ENCODE measurements around the gene MAPK6.
"Not testable (repeated sequence)": the region's sequence is repeated elsewhere in the genome, so short reads cannot be mapped to it uniquely, and the experiment has no call there.

MAPK6 gene

DNA sequence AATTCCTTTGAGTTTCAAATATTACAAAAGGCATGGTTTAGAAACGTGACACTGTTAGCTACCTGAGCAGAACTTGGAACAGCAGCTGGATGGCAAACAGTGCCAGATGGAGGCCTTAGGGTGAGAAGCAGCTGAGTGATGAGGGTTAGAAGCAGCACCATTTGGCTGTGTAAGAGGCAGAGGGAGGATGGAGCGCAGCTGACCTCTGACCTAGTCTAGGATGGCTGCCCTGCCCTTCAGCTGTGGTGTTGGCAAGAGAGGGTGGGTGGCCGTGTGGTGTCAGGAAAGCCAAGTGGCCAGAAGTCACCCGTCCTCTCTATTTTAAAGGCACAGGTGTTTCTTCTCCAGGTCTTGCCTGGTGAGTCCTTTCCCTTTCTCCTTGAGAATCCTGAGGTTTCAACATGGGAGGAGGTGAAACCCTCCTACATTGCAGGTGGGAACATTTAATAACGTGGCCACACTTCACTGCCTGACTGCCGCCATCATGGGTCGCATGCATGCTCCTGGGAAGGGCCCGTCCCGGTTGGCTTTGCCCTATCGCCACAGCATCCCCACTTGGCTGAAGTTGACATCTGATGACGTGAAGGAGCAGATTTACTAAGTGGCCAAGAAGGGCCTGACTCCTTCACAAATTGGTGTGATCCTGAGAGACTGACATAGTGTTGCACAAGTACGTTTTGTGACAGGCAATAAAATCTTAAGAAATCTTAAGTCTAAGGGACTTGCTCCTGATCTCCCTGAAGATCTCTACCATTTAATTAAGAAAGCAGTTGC lies 76.0 kb downstream of the MAPK6 start:
- no peak for DNase-seq
- intact Hi-C loops (cut with DNase I) = no loop called here

DNA sequence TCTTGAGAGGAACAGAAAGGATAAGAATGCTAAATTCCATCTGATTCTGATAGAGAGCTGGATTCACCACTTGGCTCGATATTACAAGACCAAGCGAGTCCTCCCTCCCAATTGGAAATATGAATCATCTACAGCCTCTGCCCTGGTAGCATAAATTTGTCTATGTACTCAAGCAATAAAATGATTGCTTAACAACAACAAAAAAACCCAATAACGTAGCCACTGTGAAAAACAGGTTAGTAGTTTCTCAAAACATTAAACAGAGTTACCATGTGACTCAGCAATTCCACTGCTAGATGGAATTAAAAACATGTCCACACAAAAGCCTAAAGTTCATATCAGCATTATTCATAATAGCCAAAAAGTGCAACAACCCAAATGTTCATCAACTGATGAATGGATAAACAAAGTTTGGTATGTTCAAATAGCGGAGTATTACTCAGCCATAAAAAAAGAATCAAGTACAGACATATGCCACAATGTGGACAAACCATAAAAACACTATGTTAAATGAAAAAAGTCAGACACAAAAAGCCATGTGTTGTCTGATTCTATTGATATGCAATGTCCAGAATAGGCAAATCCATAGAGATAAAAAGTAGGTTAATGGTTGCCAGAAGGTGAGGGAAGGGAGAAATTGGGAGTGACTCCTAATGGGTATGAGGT lies 76.7 kb downstream of the MAPK6 start:
- DNase-seq = no peak
- intact Hi-C loops (cut with DNase I) = no loop called here

DNA sequence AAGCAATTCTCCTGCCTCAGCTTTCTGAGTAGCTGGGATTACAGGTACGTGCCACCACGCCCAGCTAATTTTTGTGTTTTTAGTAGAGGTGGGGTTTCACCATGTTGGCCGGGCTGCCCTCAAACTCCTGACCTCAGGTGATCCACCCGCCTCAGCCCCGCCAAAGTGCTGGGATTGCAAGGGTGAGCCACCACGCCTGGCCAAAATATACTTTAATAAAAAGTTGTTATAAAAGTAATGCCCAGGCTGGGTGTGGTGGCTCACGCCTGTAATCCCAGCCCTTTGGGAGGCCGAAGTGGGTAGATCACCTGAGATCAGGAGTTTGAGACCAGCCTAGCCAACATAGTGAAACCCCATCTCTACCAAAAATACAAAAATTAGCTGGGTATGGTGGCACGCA lies 77.5 kb downstream of the MAPK6 start:
- DNase-seq = peak in 1 of 42 donors; percentile 28
- intact Hi-C loops (cut with DNase I) = not testable (repeated sequence)

DNA sequence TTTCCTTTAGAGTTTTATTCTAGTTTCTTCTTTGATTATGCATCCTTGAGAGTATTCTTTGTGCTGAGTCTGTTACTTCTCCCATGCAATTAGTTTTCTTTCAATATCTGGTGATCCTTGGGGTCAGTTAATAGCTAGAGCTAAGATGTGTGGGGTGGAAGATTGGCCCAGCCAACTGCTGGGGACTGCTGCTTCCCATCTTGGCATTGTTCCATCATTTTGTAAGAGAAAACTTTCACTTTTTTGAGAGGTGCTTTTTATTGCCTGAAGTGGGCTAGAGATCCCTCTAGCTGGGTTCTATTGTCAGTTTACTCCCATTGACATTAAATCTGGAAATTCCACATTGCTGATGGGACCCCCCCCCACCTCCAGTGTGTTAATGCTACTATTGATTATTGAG lies 78.2 kb downstream of the MAPK6 start:
- intact Hi-C loops (cut with DNase I) = no loop called here
- DNase-seq = no peak

DNA sequence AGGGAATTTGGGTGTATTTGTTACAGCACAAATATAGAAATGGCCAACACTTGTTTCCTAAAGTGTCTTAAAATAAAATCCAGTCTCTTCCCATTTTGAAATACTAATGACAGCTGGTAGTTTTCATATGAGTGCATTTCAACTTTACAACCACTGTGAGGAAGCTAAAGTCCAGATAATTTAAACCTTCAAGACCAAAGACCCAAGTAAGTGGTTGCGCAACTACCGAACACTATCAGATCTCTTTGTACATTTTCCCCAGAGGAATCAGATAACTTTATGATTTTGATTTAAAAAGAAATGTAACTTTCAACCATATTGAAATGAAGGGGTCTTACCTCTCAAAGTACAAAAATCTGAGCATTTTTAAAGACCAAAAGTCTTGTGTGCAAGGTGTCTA lies 79.3 kb downstream of the MAPK6 start:
- no peak for DNase-seq
- intact Hi-C loops (cut with DNase I) = no loop called here

DNA sequence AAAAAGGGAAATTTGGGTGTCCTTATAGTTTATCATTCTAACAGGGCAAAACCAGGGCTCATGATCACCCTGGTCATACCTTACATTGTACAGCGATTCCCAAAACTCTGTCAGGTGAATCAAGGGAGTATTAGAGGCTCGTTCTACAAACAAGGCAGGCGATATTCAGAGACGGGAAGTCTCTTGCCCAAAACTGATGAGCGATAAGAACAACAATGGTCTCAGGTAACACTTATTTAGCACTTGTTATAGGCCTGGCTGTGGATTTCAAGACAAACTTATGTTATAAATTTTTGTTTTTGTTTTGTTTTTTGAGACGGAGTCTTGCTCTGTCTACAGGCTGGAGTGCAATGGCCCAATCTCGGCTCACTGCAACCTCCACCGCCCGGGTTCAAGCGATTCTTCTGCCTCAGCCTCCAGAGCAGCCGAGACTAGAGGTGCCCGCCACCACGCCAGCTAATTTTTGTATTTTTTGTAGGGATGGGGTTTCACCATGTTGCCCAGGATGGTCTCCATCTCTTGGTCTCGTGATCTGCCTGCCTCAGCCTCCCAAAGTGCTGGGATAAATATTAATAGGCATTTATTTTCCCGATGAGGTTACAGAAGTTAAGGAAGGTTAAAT lies 80.7 kb downstream of the MAPK6 start:
- DNase-seq = no peak
- intact Hi-C loops (cut with DNase I) = no loop called here

DNA sequence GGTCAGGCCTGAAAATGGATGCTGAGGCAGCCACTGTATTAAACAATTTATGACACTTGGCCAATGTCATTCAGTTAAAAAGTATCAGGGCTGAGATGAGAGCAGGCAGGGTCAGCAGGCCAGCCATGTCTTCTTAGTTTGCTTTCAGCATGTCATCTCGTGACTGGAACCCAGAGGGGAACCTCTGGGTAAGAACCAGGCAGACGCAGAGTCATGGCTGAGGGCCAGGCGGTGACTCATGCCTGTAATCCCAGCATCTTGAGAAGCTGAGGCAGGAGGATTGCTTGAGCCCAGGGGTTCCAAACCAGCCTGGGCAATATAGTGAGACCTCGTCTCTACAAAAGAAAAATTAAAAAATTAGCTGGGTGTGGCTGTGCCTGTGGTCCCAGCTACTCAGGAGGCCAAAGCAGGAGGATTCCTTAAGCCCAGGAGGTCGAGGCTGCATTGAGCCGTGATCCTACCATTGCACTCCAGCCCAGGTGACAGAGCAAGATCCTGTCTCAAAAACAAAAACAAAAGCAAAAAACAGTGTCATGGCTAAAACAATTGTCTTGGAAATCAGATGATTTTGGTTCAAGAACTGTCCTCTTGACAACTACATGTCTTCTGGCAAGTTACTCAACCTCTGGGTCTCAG lies 81.9 kb downstream of the MAPK6 start:
- intact Hi-C loops (cut with DNase I) = no loop called here
- peak in 18 of 42 donors; percentile 17 to 70 (median 50) for DNase-seq

DNA sequence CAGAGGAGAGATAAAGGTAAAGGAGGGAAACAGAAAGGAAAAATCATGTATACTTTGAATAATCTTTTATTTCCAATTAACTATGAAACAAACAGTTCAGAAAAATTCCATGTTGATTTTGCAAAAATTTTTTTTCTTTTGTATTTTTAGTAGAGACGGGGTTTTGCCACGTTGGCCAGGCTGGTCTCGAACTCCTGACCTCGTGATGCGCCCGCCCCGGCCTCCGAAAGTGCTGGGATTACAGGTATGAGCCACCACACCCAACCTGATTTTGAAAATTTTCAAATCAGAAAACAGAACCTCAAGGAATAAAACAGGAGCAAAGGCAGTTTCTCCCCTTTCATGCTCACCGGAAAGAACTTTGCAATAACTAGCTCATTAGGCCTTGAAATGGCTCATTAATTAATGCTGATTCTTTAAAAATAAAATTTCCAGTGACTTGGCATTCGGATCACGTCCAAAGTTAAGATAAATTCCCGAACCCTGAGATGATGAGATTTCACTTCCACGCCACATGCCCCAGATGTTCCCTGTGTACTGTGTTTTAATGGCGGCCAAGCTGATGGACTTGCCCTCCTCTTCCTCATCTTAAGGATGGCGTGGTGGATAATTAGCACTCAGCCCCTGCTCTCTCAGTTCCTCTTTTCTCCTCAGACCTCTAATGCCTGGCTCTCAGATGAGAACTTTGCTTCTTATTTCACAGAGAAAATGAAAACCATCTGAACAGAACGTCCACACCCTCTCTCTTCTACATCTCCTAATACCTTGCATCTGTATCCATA lies 82.7 kb downstream of the MAPK6 start:
- DNase-seq = peak in 1 of 42 donors; percentile 38
- intact Hi-C loops (cut with DNase I) = no loop called here

DNA sequence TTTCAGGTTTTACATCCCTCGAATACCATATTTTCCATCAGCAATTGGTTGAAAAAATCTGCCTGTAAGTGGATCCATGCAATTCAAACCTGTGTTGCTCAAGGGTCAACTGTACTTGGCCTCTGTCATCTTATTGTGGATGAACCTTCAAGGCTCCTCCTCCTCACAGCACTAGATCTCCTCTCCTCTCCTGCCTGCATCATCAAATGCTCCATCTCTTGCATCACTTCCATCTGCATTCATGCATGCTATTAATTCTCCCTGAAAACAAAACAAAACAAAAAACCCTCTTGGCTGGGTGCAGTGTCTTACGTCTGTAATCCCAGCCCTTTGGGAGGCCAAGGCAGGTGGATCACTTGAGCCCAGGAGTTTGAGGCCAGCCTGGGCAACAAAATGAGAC lies 83.4 kb downstream of the MAPK6 start:
- peak in 1 of 42 donors; percentile 27 for DNase-seq

DNA sequence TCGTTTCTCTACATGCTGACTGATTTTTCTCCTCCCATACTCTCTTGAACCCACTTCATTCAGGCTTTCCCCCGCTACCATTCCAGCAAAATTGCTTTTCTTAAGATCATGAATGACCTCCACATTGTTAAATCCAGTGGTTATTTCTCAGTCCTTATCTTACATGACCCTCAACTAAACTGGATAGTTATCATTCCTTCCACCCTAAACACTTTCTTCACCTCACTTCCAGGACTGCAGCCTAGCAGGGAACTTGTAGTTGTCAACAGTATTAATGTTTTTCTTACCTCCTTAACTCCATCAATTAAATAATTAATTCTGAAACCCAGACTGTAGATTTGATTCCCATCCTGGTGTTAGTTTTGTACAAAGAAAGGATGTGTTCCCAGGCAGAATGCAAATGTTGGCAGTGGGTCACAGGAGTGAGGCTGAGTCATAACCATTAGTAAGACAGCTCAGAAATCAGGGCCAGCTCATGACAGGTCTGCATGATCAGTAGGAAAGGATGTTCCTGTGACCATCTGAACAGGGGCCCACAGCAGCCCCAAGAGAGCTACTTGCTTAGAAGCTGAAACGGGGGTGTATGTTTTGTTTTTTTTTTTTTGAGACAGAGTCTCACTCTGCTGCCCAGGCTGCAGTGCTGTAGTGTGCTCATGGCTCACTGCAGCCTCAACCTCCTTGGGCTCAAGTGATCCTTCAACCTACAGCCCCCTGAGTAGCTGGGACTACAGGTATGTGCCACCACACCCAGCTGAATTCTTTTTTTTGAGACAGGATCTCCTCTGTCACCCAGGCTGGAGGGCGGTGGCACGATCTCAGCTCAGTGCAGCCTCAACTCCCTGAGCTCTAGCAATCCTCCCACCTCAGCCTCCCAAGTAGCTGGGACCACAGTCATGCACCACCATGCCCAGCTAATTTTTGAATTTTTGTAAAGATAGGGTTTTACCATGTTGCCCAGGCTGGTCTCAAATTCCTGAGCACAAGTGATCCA lies 84.5 kb downstream of the MAPK6 start:
- intact Hi-C loops (cut with DNase I) = no loop called here
- DNase-seq = peak in 4 of 42 donors; percentile 38 to 70 (median 54)

More for the DNA sequence above, 83.4 kb downstream of the MAPK6 start:
- intact Hi-C loops (cut with DNase I) = no loop called here

DNA sequence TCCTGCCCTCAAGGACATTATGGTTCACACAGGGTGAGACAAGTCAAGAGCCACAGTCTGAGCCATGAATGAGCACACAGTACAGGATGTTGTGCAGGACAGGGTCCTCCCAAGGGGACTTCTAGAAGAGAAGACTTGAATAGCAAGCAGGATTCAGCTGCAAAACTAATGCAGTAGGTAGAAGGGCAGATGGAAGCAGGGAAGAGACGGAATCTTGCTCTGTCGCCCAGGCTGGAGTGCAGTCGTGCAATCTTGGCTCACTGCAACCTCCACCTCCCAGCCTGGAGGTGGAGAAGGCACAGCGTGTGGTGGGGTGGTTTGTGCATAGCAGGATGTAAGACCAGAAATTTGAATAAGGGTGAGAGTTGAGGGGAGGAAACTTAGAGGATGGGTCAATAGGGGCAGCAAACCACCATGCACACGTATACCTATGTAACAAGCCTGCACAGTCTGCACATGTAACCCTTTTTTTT lies 85.5 kb downstream of the MAPK6 start:
- DNase-seq = no peak
- intact Hi-C loops (cut with DNase I) = no loop called here

DNA sequence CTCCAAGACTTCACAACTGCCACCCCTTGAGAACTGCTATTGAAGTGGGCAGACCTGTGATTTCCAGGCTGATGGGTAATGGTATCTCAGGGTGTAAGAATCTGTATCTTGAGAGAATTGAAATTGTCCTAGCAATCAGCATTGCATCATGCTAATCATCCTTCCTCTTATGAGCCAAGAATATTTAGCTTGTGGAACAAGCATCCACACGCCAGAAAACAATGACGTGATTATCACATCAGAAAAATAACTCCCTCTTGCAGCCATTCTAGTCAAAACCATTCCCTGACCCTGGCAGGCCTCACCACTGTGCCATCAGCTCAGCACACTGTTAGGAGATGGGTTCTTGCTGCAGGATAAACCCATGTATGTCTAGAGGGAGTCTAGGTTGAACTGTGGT lies 86.8 kb downstream of the MAPK6 start:
- DNase-seq = no peak
- intact Hi-C loops (cut with DNase I) = no loop called here

DNA sequence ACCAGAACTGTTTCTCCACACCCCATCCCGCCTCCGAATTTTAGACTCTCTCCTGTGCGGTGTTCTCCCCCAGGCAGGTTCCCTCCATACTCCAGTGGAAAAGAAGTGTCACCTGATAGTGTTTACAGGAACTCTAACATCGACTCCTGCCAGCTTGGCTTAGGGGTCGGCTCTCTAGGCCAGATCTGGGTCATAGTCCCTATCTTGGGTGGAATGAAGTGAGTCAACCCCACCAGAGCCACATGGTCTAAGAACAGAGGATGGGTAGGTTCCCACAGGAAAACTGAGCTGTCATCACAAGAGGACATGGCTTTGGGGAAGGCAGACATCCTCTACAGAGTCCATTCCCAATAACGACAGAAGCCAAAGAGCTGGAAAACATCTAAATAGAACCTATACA lies 87.6 kb downstream of the MAPK6 start:
- no peak for DNase-seq
- intact Hi-C loops (cut with DNase I) = no loop called here

DNA sequence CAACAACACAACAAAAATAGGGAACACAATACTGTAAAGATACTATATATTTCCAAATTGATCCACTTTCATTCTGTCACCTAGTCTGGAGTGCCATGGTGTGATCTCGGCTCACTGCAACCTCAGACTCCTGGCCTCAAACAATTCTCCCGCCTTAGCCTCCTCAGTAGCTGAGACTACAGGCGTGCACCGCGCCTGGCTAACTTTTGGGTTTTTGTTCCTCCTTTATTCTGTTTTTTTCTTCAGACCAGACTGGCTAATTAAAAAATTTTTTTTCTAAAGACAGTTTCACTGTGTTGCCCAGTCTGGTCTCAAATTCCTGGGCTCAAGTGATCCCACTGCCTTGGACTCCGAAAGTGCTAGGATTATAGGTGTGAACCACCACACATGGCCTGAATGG lies 88.2 kb downstream of the MAPK6 start:
- no peak for DNase-seq
- intact Hi-C loops (cut with DNase I) = no loop called here

DNA sequence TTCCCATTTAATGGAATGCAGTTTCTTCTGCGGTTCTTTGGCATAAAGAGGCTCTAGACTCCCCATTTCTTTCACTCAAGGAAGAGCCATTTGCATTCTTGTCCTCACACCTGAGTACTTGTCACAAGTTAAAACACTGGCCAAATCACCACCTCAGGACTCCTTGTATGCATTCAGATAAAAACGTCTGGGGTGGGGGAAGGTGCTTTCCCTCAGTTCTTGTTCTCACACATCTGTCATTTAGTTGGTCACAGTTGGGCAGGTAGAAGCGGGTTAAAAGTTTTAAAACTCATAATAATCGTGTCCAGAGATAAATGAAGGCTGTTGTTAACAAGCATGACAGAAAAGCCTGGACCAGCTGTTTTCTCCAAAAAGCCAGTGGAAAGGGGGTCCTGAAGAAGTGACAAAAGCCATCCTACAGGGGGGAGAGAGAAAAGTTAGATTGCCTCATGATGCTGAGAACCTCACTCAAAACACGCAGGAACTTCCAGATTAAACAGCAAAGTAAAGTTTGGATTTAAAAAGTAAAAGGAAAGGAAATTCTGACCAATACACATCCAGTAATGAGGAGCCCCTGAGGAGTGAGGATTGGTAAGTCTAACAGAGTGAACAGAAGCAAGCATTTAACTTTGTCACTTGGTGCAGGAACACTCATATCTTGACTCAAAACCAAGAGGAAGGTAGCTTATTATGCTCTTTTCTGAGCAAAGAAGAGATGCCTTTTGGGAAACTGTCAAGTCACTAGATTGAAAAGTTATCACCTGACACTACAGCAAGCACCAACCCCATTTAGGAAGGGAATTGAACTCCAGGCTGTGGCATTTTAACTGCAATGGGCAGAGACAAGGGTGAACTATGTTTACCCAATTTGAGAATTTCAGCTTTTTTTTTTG lies 90.8 kb downstream of the MAPK6 start:
- intact Hi-C loops (cut with DNase I) = no loop called here
- no peak for DNase-seq

DNA sequence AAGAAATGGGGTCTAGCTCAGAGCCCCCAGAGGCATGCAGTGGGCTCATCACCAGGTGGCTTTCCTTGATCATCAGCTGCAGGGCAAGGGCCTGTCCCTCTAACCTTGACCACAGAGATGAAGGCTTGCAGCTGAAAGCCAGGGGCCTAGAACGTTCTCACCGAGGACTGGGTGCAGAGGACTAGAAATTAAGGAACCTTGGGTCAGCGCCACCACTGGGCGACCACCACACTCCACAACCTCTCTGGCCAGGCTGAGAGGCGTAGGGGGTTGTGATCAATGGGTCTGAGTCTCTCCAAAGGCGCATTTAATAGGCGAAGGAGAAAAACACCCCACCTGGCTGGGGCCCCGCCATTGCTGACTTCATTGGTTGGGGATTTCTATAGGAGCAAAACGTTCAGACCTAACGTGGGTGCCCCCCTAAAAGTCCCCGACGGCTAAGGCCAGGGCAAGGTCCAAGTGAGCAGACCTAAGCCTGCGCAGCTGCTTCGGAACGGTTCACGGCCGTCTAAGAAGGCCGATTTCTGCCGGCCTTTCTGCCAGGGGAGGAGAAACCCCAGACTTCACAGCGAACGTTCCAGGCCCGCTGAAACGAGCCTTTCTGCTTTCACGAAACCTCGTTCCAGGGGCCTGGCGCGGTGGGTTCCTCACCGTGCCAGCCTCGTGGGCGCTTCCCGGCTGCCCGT lies 92.6 kb downstream of the MAPK6 start:
- no peak for DNase-seq
- intact Hi-C loops (cut with DNase I) = no loop called here
